ENCODE measurements around the gene LGR5. TPM values are rescaled to one million over a fixed set of nuclear protein-coding genes. Genes with fewer than 3 reads are reported as not detected.

LGR5 gene
- total and polyA plus RNA-seq, 2 donors (not counting 3 experiments of a cell fraction or from before 2014, with no cell fraction given) = not detected

DNA sequence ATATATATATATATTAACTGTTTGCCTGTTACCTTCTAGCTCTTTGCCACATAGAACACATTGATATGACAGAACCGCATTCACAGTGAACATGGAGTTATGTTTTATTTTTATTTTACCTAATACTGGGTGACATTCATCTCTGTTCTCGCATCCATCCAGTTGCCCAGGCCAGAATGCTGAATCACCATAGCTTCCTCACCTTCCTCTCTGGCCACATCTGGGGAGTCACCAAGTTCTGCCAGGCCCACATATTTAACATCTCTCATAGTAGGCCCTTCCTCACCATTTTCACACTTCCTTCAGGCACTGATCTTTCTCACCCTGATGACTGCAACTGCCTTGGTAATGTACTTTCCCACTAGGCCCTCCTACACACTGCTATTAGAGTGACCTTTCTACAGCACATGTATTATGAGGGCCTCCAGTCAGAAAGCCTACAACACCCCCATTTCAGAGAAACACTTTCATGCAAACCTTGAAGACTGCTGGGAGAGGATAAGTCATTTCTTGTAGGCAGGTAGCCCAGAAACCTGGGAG lies 106.8 kb downstream of the LGR5 start:
- TF ChIP-seq EZH2 (IDR thresholded peaks at IDR 0.05; ENCODE audit: borderline replicate concordance, low read depth, low read length, severe bottlenecking) (no peak), POLR2AphosphoS5 (IDR thresholded peaks at IDR 0.05; ENCODE audit: insufficient read depth, low read depth, low read length) (no peak), FOS (IDR thresholded peaks at IDR 0.05; ENCODE audit: borderline replicate concordance, insufficient read depth, low read length) (no peak), JUN (IDR thresholded peaks at IDR 0.05; ENCODE audit: borderline replicate concordance, insufficient read depth, insufficient read length, low read depth) (no peak), GATA2 (IDR thresholded peaks at IDR 0.05; ENCODE audit: insufficient read depth, insufficient read length, low read depth, low read length) (no peak)
- ChIA-PET POLR2A (no interaction called here), CTCF (interaction anchor here (0.9 kb wide), 1 partner anchor 14 kb away, joined by 3 read pairs; no protein-coding TSS in a partner anchor)
- no peaks in the 10 kb centered on the region for H3K9me1 ChIP-seq (replicated peaks; ENCODE audit: control insufficient read depth, extremely low read depth, insufficient read depth, low read length)
- H3K79me2 ChIP-seq (ENCODE audit: control insufficient read depth, insufficient read depth, low read length) = no peaks in the 10 kb centered on the region
- H3K9me3 ChIP-seq (replicated peaks; ENCODE audit: control insufficient read depth, insufficient read depth, low read length) = no peaks in the 10 kb centered on the region
- no peak overlapping the region for H3K4me3 ChIP-seq (replicated peaks in 1 of 3; ENCODE audit: insufficient read depth in 1 of 3, low read depth in 1 of 3, low read length in 3 of 3)
- BruUV-seq (replicated peaks) = no TSS peak
- H3K36me3 ChIP-seq (ENCODE audit: control insufficient read depth in 2 of 2, extremely low read depth in 1 of 2, insufficient read depth in 2 of 2, low read length in 2 of 2) = no peaks in the 10 kb centered on the region
- no peak overlapping the region for H3K9ac ChIP-seq (replicated peaks; ENCODE audit: extremely low read depth, insufficient read depth, low read length)
- intact Hi-C loops (cut with micrococcal nuclease) (no loop called here), dilution Hi-C loops (cut with MboI; ENCODE audit: extremely low pct_ligation_motif_present, low sequenced_read_pairs) (no loop called here)
- DNase-seq (ENCODE audit: low read depth, low spot score) = no peak
- no peak for FAIRE-seq
- no peak overlapping the region for H3K27ac ChIP-seq (ENCODE audit: insufficient read depth, low read depth, low read length)
- H4K20me1 ChIP-seq (replicated peaks; ENCODE audit: control insufficient read depth, extremely low read depth, insufficient read depth, low read length) = no peaks in the 10 kb centered on the region
- no peak overlapping the region for H3K4me2 ChIP-seq (ENCODE audit: insufficient read depth, low read length)
- H3K27me3 ChIP-seq (ENCODE audit: control insufficient read depth in 2 of 2, insufficient read depth in 2 of 2, low read length in 2 of 2) = peaks cover 0 to 2% of the 10 kb centered on the region in 2 experiments
- no peaks in the 10 kb centered on the region for H3K4me1 ChIP-seq (ENCODE audit: control insufficient read depth, extremely low read depth, insufficient read depth, low read length)
- H2AFZ ChIP-seq (ENCODE audit: low read depth, low read length) = no peak overlapping the region

DNA sequence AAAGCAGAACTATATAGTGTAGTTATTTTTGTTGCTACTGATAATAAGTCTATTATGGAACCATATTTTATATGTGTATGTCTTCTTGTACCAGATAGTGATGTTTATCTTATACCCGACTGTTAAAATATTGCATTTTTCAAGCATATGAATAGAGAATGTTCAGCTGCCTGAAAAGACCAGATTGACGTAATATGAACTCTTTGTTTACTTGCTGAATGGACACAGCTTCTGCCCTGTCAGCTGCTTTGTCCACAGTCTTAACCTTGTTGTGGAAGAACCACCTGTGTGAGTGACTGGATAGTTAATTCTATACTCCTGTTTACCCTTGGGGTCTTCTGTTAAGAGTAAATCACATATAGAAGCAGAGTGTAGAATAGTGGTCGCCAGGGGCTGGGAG lies 109.3 kb downstream of the LGR5 start:
- ChIA-PET POLR2A (no interaction called here), CTCF (no interaction called here)
- Histone ChIP-seq H3K9me3 (replicated peaks; ENCODE audit: control insufficient read depth, insufficient read depth, low read length) (no peaks in the 10 kb centered on the region), H3K79me2 (ENCODE audit: control insufficient read depth, insufficient read depth, low read length) (no peaks in the 10 kb centered on the region), H4K20me1 (replicated peaks; ENCODE audit: control insufficient read depth, extremely low read depth, insufficient read depth, low read length) (no peaks in the 10 kb centered on the region), H3K4me2 (ENCODE audit: insufficient read depth, low read length) (no peak overlapping the region), H3K4me3 (replicated peaks in 1 of 3; ENCODE audit: insufficient read depth in 1 of 3, low read depth in 1 of 3, low read length in 3 of 3) (no peak overlapping the region), H3K27ac (ENCODE audit: insufficient read depth, low read depth, low read length) (no peak overlapping the region), H3K36me3 (ENCODE audit: control insufficient read depth in 2 of 2, extremely low read depth in 1 of 2, insufficient read depth in 2 of 2, low read length in 2 of 2) (no peaks in the 10 kb centered on the region), H3K4me1 (ENCODE audit: control insufficient read depth, extremely low read depth, insufficient read depth, low read length) (no peaks in the 10 kb centered on the region), H3K9ac (replicated peaks; ENCODE audit: extremely low read depth, insufficient read depth, low read length) (no peak overlapping the region), H3K9me1 (replicated peaks; ENCODE audit: control insufficient read depth, extremely low read depth, insufficient read depth, low read length) (no peaks in the 10 kb centered on the region), H3K27me3 (ENCODE audit: control insufficient read depth in 2 of 2, insufficient read depth in 2 of 2, low read length in 2 of 2) (no peaks in the 10 kb centered on the region), H2AFZ (ENCODE audit: low read depth, low read length) (no peak overlapping the region)
- dilution Hi-C loops (cut with MboI; ENCODE audit: extremely low pct_ligation_motif_present, low sequenced_read_pairs) (no loop called here), intact Hi-C loops (cut with micrococcal nuclease) (no loop called here)
- no peak for TF ChIP-seq EZH2 (IDR thresholded peaks at IDR 0.05; ENCODE audit: borderline replicate concordance, low read depth, low read length, severe bottlenecking)
- no TSS peak for BruUV-seq (replicated peaks)
- DNase-seq (ENCODE audit: low read depth, low spot score) (no peak), FAIRE-seq (no peak)

All from endothelial cell of umbilical vein (primary cell).